Activated effector memory CD4-positive, alpha-beta T cell treated with anti-CD3 and anti-CD28 coated beads, Interleukin-2, amount 50 U/mL, for 16 hours (primary cell): ENCODE data around the gene TMEM154.

Source experiments
- DNase-seq: peaks from one replicate; pipeline ENCODE4 v3.0.0-alpha.2; 2020

Gene TMEM154

GRCh38 chr4:152590179-152591031 lies 89.4 kb downstream of the TMEM154 start:
- no peak for DNase-seq

- DNase-seq = no peak
Measured at GRCh38 chr4:152588869-152589268, 90.9 kb downstream of the TMEM154 start.

- no peak for DNase-seq
Measured at GRCh38 chr4:152587127-152587526, 92.7 kb downstream of the TMEM154 start.

GRCh38 chr4:152586668-152587067 lies 93.1 kb downstream of the TMEM154 start:
- no peak for DNase-seq

DNA sequence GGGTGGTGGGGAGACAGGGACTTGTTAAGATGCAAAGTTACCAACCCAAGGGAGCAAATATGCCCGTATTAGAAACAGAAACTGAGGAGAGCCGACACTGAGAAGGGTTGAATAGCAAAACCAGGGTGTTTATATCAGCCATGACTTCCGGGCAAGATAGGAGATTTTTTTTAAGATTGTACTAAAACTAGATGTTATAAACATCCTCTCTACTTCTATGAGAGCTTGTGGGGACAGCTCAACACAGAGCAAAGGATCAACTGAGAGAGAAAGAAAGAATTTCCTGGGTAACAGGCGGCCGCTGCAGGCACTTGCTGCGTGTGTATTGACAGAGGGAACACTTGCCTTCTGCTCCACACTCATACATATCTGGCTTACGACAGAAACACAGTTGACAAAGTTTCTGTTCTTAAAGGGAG lies 94.8 kb downstream of the TMEM154 start:
- DNase-seq = no peak

- no peak for DNase-seq
Measured at GRCh38 chr4:152581536-152582160, 98.1 kb downstream of the TMEM154 start.

DNA sequence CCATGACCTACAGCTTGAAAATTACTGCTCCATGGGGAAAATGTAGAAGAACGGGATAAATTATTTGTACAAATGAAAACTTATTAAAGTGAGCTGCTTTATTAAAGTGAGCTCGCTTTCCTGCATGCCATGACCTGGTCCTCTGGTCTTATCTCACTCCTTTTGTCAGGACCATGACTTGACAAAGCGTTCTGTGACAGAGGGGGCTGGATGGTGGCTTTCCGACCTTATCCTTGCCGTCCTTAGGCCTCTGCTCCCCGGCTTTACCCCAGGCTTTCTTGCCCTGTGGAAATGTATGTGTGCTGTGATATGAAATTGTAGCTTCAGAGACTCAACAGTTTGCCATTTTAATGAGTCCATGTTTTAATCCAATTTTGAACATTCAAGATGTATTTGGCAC lies 99.9 kb downstream of the TMEM154 start:
- no peak for DNase-seq

- no peak for DNase-seq
Measured at GRCh38 chr4:152579107-152579764, 100.6 kb downstream of the TMEM154 start.

- no peak for DNase-seq
Measured at GRCh38 chr4:152578670-152579069, 101.1 kb downstream of the TMEM154 start.

DNA sequence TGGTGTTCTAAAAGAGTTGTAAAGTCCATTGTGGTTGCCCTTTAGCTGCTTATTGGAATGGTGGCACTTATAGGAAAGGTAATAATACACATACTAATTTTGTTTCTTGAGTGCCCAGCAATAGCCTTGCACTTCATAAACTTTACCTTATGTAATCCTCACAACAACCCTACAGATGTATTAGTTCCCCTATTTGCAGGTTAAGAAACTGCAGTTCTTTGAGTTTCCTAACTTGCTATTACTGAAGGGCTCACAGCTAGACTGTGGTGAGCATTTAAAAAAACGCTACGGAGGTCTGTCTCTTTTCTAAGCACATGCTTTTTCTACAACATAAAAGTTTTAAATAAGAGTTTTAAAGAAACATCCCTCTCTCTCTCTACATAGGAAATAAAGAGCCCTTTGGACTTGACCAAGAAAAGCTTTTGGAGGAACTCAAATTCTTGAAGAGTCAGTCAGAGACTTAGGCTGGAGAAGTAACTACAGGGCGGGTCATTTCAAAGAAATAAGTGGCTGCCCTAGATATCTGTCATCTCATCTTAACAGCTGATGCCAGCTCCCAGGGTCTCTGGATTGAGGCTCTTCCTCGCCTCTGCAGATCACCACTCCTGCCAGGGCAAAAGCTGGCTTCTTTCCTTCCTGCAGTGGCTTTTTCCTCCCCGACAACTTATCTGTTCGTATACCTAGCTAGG lies 101.9 kb downstream of the TMEM154 start:
- DNase-seq = no peak

DNA sequence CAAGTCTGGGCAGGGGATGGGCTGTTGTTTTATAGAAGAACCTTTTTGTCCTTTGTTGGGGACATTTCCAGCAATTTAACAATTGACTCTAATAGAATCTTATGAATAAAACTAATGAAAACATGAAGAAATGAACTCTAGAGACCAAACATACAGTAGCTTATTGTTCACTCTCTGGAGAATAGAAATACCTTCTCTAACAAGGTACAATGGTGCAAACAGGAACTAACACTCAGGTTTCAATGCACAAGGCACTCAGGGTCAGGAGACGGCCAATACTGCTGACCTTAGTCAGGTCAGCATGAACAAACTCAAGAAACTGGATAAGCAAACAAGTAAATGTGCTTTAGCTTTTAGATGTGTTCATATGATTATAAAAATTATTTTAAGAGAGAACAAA lies 104.3 kb downstream of the TMEM154 start:
- no peak for DNase-seq

DNA sequence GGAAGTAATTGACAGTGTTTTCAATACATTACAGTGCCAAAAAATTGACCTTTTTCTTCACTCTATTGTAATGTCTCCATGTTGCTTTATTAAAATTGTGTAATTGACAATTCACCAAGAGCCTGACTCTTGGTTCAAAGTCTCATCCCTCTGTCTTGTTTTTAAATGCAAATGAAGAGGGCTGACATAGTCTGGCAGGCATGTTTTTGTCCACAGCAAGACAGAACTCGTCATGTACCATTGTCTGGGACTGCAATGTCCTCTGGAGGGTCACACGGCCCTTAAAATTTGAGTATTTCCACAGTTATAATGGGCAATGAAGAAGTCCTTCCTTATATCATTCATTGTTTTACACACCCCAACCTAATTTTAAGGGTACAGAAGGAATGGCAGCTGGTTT lies 105.9 kb downstream of the TMEM154 start:
- DNase-seq = no peak

GRCh38 chr4:152572417-152573086 lies 107.2 kb downstream of the TMEM154 start:
- DNase-seq = no peak

DNA sequence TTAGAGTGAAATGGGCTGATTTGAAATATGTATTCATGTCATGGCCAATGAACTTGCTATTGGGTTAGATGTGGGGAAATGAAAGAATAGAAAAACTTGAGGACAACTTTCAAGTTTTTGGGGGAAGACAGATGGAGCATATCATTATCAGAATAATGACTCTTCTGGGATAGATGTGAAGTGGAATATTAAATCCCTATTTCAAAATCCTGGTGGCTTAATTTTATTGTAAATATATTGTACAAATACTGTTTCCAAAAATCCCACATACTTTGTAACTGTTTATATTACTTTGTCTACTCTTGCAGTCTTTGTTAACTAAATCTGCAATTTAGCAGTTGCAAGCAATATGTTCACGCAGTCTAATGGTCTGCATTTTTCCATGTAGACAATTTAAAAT lies 108.0 kb downstream of the TMEM154 start:
- no peak for DNase-seq

- DNase-seq = no peak
Measured at GRCh38 chr4:152571296-152571695, 108.5 kb downstream of the TMEM154 start.
